HG02678 (cell line): ENCODE results near the gene FRYL.
"Not testable (repeated sequence)": the region's sequence is repeated elsewhere in the genome, so short reads cannot be mapped to it uniquely, and the experiment has no call there.

Experiments used
- ATAC-seq: cut with Tn5 transposase; IDR thresholded peaks from one replicate; pipeline ENCODE4 v1.9.1; 2021; ENCODE audit warnings: mild to moderate bottlenecking, moderate library complexity; ENCODE audit not compliant: unreplicated experiment

FRYL gene

DNA sequence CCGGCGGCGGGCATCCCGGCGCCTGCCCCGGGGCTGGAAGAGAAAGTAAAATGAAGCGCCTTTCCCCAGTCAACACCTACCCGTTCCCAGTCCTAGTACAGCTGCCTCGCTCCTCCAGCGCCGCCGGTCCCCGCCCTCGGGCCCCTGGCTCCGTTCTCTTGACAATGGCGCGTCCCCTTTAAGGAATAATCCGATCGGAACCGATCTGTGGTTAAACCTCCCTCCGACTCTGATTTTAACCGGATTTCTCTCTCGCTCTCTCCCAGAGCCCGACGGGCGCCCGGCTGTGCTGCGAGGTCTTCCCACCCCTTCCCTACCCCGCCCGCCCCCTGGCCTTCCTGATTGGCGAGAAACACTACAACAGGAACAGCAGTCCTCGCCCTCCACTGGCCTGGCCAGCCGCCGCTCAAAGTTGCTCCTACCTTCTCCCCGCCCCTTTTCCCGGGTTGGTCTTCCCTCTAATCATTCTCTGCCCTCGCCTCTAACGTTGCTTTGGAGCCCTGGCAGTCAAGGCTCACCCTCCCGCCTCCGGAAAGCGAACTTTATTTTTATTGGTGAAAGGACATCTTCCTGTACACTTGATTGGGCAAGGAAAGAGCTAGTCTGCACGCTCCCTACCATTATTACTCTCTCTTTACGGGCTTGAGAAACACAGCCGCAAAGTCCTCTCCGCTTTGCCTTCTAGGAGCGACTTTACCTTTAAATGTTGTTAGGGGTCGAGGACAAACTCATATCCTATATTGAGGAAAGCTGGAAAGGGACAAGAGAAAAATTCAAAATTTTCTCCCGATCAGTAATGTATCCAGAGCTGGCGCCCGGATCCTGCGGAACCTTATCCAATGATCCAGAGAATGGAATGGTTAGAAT, at the start of gene FRYL:
Gene FRYL (minus strand): TSS at position 282 of the 867 bp plus-strand sequence. CDS start 145,869 bp downstream, outside the sequence.
- peak; percentile 89 for ATAC-seq

DNA sequence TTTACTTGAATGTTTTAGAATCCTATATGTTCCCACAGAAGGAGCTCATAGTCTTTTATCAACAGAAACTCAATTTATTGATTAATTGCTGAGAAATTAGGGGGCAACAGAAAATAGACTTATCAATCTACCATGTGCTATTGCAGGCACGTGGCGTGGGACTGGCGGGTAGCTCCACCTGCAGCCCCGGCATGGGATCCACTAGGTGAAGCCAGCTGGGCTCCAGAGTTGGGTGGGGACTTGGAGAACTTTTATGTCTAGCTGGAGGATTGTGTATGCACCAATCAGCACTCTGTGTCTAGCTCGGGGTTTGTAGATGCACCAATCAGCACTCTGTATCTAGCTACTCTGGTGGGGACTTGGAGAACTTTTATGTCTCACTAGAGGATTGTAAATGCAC, 47.5 kb upstream of the FRYL start:
- no peak for ATAC-seq

DNA sequence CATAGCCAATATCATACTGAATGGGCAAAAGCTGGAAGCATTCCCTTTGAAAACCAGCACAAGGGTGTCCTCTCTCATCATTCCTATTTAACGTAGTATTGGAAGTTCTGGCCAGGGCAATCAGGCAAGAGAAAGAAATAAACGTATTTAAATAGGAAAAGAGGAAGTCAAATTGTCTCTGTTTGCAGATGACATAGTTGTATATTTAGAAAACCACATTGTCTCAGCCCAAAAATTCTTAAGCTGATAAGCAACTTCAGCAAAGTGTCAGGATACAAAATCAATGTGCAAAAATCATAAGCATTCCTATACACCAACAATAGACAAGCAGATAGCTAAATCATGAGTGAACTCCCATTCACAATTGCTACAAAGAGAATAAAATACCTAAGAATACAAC, 41.4 kb upstream of the FRYL start:
- not testable (repeated sequence) for ATAC-seq

GRCh38 chr4:48816971-48817370, 36.9 kb upstream of the FRYL start:
- ATAC-seq, result no peak

- not testable (repeated sequence) for ATAC-seq
Observed at GRCh38 chr4:48816297-48816696, 36.2 kb upstream of the FRYL start.

DNA sequence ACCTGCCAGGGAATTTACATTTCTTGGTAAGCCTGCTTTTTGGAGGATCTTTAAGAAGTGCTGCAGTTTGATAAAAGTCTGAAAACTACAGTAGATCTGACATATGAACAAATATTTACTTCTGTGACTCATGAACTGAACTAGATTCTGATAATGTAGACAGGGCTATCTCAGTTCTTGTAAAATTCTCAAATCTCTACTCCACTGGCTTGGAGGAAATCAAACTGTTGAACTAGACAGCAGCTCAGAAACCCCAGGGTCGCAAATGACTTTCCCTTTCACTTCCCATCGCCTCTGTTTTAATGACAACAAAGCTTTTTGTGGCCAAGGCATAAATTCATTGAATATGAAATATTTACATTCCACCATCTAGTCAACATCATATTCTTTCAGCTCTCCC, 35.4 kb upstream of the FRYL start:
- ATAC-seq, result no peak

DNA sequence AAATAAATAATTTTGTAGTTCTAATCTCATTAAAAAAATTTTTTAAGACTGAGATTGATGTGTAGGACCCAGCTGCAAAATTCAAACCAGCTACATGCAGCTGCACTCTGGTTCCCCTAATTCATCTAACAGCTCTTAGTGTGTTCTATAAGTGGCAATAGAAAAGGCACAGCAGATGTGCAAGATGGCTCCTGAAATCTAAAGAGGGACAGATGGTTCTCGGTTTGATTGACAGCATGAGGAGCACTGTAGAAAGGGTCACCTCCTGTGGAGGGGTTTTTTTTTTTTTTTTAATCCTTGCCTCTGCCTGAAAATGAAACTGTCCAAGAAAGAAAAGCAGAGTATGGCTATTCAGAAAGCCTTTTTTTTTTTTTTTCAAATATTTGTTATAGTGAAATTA, 33.9 kb upstream of the FRYL start:
- peak; percentile 90 for ATAC-seq

- ATAC-seq, result no peak
Observed at GRCh38 chr4:48812866-48813265, 32.8 kb upstream of the FRYL start.

DNA sequence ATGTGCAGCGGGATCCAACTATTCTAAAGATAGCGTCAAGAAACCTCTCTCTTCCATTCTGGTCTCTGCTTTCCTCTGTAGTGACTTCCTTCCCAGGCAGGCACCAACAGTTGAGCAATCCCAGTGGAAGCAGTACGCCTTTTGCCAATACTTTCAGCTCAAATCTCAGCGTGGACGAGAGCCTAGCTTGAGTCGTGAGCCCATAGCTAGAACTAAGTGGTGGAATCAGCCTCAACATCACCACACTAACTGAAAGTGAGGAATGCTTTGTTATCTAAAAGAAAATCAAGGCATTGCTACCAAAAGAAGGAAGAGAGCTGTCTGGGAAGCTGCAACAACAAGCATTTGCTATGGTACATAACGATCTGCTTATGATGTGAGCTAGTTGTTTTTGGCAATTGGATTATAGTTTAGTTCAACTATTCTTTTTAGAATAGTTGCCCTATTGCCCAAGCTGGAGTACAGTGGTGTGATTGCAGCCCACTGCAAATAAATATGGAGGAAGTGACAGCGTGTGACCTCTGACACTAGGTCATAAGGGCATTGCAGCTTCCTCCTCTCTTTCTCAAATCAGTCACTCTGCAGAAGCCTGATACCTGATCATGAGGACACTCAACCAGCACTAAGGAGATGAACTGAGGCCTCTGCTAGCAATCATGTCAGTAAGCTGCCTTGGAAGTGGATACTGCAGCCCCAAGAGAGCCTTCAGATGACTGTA, 24.7 kb upstream of the FRYL start:
- ATAC-seq, result no peak

DNA sequence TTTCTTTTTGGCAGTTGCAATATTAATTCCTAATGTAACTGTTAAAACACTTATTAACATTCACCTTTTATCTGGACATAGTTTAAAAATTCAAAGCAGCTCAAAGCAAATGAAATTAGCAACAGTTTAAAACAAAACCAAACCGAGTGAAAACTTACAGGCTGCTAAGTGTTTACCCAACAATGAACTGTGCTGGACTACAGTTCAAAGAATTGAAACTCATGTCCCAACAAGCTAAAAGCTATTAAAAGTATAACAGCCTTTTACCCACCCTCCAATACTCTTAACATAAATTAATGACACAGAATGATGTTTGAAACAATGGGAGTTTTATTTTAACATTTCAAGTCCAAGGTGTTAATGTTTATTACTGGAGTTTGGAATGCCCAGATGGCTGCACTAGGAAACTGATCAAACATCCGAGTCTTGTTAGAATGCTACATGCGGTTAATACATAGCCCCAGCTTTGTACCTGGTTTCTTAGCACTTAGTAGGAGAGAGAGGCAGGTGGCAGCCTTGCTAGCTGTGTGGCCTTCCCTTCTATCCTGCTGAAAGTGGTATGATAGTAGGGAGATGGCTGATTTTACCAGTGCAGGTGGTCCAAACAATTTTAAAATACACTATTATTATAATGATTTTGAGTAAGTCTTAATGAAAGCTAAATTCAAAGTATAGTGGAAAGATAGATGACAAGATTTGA, 21.1 kb upstream of the FRYL start:
- ATAC-seq, result no peak

- not testable (repeated sequence) for ATAC-seq
Observed at GRCh38 chr4:48800155-48800554, 20.1 kb upstream of the FRYL start.

DNA sequence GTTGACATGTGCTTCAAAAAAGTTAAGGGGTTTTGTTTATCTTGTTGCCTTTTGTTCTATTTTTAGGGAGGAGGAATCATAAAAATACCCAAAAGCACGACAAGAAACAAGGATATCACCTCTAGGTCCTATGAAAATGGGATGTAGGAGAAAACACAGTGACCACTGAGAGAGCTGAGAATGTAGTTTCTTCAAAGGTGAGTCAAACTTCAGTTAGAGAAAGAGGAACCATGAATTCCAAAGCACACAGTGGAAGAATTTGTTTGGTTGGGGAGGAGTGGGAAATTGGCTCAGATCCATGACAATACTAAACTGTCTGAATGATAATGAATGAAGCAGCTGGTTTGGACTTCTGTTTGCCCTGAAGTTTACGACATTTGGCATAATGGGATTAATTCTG, 19.1 kb upstream of the FRYL start:
- no peak for ATAC-seq

GRCh38 chr4:48798117-48798516, 18.0 kb upstream of the FRYL start:
- ATAC-seq, result no peak

- no peak for ATAC-seq
Observed at GRCh38 chr4:48796927-48797679, 17.0 kb upstream of the FRYL start.

DNA sequence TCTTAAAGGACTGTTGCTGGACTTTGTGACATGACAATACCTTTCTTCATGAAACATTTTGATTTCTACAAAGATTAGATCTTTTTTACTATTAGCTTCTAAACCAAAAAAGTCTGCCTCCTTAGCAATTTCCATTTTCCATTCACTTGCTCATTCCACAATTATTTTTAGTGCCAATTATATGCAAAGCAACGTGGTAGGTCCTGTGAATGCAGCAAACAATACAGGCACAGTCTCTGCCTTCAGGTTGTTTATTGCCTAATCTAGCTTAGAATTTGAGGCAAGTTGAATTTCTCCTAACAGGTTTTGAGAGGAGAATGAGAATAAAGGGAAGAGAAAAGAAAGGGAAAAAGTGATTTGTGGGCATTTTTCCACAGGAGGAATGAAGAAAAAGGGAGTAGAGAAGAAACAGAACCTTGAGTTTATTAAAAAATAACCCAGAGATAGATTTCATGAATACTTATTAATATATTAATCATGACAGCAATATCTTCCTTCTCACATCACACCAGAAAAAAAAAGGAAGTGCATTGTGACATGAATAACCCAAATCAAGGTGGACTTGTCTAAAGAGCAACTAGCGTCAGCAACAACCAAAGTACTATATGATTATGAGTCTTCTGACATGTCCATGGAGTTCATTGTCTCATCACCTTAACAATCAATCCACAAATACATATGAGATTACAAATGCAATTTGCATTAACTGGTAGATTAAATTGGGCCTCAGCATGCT, 16.3 kb upstream of the FRYL start:
- no peak for ATAC-seq

DNA sequence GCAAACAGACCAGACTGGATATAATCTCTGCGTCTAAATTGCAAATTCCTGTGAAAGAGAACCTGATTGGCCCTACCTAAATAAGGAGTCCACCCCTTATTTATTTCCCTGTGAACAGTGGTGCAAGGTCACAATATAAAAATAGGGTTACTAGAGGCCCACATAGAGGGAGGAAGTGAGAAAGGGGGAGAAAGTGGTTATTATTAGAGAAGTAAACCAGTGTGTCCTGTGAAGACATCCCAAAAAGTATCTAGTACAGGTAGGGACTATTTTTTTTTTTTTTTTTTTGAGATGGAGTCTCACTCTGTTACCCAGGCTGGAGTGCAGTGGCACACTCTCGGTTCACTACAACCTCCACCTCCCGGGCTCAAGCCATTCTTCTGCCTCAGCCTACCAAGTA, 15.0 kb upstream of the FRYL start:
- ATAC-seq, result no peak

DNA sequence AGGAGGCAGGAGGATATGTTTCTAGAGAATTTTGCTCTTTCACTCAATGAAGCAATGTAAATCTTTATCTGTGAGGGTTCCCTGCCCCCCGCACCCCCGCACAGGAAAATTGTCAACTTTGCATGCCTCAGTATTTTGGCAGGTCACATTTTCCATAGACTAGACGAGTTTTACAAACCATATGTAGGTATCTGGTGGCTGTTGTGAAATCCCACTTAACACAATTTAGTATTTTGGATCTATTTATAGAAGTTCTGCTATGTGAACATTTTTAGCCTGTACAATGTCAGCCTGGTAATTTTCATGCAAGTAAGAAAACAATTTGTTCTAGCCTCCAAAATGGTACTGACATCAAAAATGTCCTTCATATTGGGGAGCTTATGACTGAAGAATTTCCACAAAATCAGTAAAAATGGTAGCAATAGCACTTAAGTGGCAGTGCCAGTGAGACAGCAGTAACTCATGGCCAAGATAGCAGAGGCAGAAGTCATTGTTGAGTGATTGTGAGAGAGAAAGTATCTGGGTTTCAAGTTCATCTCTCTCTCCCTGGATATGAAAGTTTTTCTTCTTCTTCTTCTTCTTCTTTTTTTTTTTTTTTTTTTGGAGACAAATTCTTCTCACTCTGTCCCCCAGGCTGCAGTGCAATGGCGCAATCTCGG, 12.4 kb upstream of the FRYL start:
- no peak for ATAC-seq

- ATAC-seq, result no peak
Observed at GRCh38 chr4:48791313-48791712, 11.2 kb upstream of the FRYL start.

DNA sequence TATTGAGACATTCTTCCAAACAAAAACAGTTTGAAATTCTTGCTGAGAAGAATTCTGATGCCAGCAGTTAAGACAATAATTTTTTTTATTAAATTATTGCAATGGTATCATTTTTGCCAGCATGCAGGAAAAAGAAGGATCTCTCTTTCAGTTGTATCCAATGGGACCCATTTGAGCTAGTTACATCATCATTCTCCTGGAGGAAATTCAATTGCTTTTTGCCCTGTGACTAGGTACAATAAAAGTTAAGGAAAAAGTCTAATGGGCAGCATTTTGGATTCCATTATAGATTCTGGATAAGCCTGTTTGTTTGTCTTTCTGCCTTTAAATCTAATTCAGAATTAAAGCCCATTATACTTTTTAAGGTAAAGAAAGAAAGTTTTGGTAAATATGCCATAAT, 10.5 kb upstream of the FRYL start:
- no peak for ATAC-seq

GRCh38 chr4:48787056-48787455, 7.0 kb upstream of the FRYL start:
- ATAC-seq, result no peak
